ENCODE measurements around the gene THADA. TPM values are rescaled to one million over a fixed set of nuclear protein-coding genes. Genes with fewer than 3 reads are reported as not detected.

Gene THADA
- total and polyA plus RNA-seq, 3 experiments from 2014 or later: 12.2 to 48.7 (median 45.8) TPM

GRCh38 chr2:43198263-43198662, 397.6 kb downstream of the THADA start:
- Mint-ChIP-seq H3K9me3 (no peaks in the 10 kb centered on the region), H3K27me3 (no peaks in the 10 kb centered on the region), H3K4me3 (no peak overlapping the region), H3K27ac (peak overlapping the region in 5 of 8 donors; percentile 35 to 95 (median 52)), H3K36me3 (peaks cover 0 to 6% (median 3%) of the 10 kb centered on the region in 3 donors), H3K4me1 (peaks cover 48 to 73% (median 51%) of the 10 kb centered on the region in 3 donors)
- POLR2A ChIA-PET: interaction anchor here (1.2 to 1.5 kb wide), 2 partner anchors 20 to 28 kb away, joined by 3 to 4 read pairs; partner anchors contain the start of gene ZFP36L2
- no peak for DNase-seq
- no peak overlapping the region for H3K27ac ChIP-seq (ENCODE audit: low read depth, low read length)
- H3K9me3 ChIP-seq (ENCODE audit: low read length): no peaks in the 10 kb centered on the region
- no peak overlapping the region for H3K4me3 ChIP-seq (ENCODE audit: low read length)
- H3K4me1 ChIP-seq (ENCODE audit: insufficient read depth, low read length): peaks cover 65% of the 10 kb centered on the region
- CTCF ChIA-PET: interaction anchor here (2.2 to 4.4 kb wide), 3 partner anchors 18 to 27 kb away, joined by 6 to 33 read pairs (median 6); no protein-coding TSS in a partner anchor
- no peaks in the 10 kb centered on the region for H3K27me3 ChIP-seq (ENCODE audit: insufficient read depth, low read length, poor library complexity, severe bottlenecking)
- H3K36me3 ChIP-seq (ENCODE audit: insufficient read depth, low read length): no peaks in the 10 kb centered on the region

GRCh38 chr2:43197588-43197896, 398.3 kb downstream of the THADA start:
- no peaks in the 10 kb centered on the region for H3K9me3 ChIP-seq (ENCODE audit: low read length)
- CTCF ChIA-PET: interaction anchor here (1.0 to 4.4 kb wide), 4 partner anchors 18 to 30 kb away, joined by 4 to 33 read pairs (median 6); partner anchors contain the start of gene ZFP36L2
- no peaks in the 10 kb centered on the region for H3K27me3 ChIP-seq (ENCODE audit: insufficient read depth, low read length, poor library complexity, severe bottlenecking)
- Mint-ChIP-seq H3K36me3 (peaks cover 0 to 6% (median 3%) of the 10 kb centered on the region in 3 donors), H3K4me3 (peak overlapping the region in 3 of 7 donors; percentile 23 to 78 (median 57)), H3K9me3 (no peaks in the 10 kb centered on the region), H3K4me1 (peaks cover 55 to 79% (median 57%) of the 10 kb centered on the region in 3 donors), H3K27ac (peak overlapping the region; percentile 87 to 99 (median 96)), H3K27me3 (no peaks in the 10 kb centered on the region)
- peaks cover 72% of the 10 kb centered on the region for H3K4me1 ChIP-seq (ENCODE audit: insufficient read depth, low read length)
- H3K4me3 ChIP-seq (ENCODE audit: low read length): no peak overlapping the region
- DNase-seq: no peak
- POLR2A ChIA-PET: interaction anchor here (0.5 to 1.5 kb wide), 3 partner anchors 21 to 56 kb away, joined by 3 to 5 read pairs (median 4); partner anchors contain the start of gene ZFP36L2
- H3K36me3 ChIP-seq (ENCODE audit: insufficient read depth, low read length): no peaks in the 10 kb centered on the region
- H3K27ac ChIP-seq (ENCODE audit: low read depth, low read length): no peak overlapping the region

- H3K27me3 Mint-ChIP-seq: no peaks in the 10 kb centered on the region
- ChIA-PET CTCF (interaction anchor here (0.7 to 4.4 kb wide), 5 partner anchors 19 to 32 kb away, joined by 3 to 33 read pairs (median 6); partner anchors contain the start of gene ZFP36L2), POLR2A (interaction anchor here (0.5 to 2.8 kb wide), 4 partner anchors 21 to 56 kb away, joined by 3 to 17 read pairs (median 4); partner anchors contain the start of gene ZFP36L2)
- peaks cover 56 to 79% (median 57%) of the 10 kb centered on the region in 3 donors for H3K4me1 Mint-ChIP-seq
- Histone ChIP-seq H3K9me3 (ENCODE audit: low read length) (no peaks in the 10 kb centered on the region), H3K27ac (ENCODE audit: low read depth, low read length) (peak overlapping the region; percentile 22), H3K4me1 (ENCODE audit: insufficient read depth, low read length) (peaks cover 74% of the 10 kb centered on the region), H3K27me3 (ENCODE audit: insufficient read depth, low read length, poor library complexity, severe bottlenecking) (no peaks in the 10 kb centered on the region), H3K36me3 (ENCODE audit: insufficient read depth, low read length) (no peaks in the 10 kb centered on the region), H3K4me3 (ENCODE audit: low read length) (no peak overlapping the region)
- peak overlapping the region in 6 of 7 donors; percentile 33 to 79 (median 70) for H3K4me3 Mint-ChIP-seq
- peaks cover 0 to 2% (median 0%) of the 10 kb centered on the region in 3 donors for H3K36me3 Mint-ChIP-seq
- no peak for DNase-seq
- peak overlapping the region; percentile 87 to 99 (median 96) for H3K27ac Mint-ChIP-seq
- no peaks in the 10 kb centered on the region for H3K9me3 Mint-ChIP-seq
Observed at GRCh38 chr2:43196768-43197587, 398.9 kb downstream of the THADA start.

GRCh38 chr2:43194121-43194869, 401.5 kb downstream of the THADA start:
- Mint-ChIP-seq H3K27me3 (no peaks in the 10 kb centered on the region), H3K9me3 (no peaks in the 10 kb centered on the region), H3K27ac (peak overlapping the region; percentile 95 to 100 (median 98)), H3K4me1 (peaks cover 55 to 76% (median 59%) of the 10 kb centered on the region in 3 donors), H3K4me3 (peak overlapping the region; percentile 71 to 92 (median 85)), H3K36me3 (peaks cover 0 to 2% (median 0%) of the 10 kb centered on the region in 3 donors)
- no peaks in the 10 kb centered on the region for H3K27me3 ChIP-seq (ENCODE audit: insufficient read depth, low read length, poor library complexity, severe bottlenecking)
- peaks cover 84% of the 10 kb centered on the region for H3K4me1 ChIP-seq (ENCODE audit: insufficient read depth, low read length)
- H3K36me3 ChIP-seq (ENCODE audit: insufficient read depth, low read length): no peaks in the 10 kb centered on the region
- no peaks in the 10 kb centered on the region for H3K9me3 ChIP-seq (ENCODE audit: low read length)
- ChIA-PET CTCF (interaction anchor here (0.8 to 5.3 kb wide), 14 partner anchors 10 to 67 kb away, joined by 3 to 33 read pairs (median 10); partner anchors contain the start of gene ZFP36L2), POLR2A (interaction anchor here (0.6 to 3.1 kb wide), 13 partner anchors 20 to 61 kb away, joined by 3 to 17 read pairs (median 7); partner anchors contain the start of gene ZFP36L2)
- H3K4me3 ChIP-seq (ENCODE audit: low read length): peak overlapping the region; percentile 74
- H3K27ac ChIP-seq (ENCODE audit: low read depth, low read length): peak overlapping the region; percentile 86
- DNase-seq: no peak

GRCh38 chr2:43193652-43194120, 402.2 kb downstream of the THADA start:
- DNase-seq: no peak
- H3K4me3 Mint-ChIP-seq: peak overlapping the region; percentile 18 to 92 (median 85)
- H3K9me3 ChIP-seq (ENCODE audit: low read length): no peaks in the 10 kb centered on the region
- H3K36me3 ChIP-seq (ENCODE audit: insufficient read depth, low read length): no peaks in the 10 kb centered on the region
- peaks cover 54 to 77% (median 59%) of the 10 kb centered on the region in 3 donors for H3K4me1 Mint-ChIP-seq
- no peaks in the 10 kb centered on the region for H3K9me3 Mint-ChIP-seq
- peaks cover 0 to 2% (median 0%) of the 10 kb centered on the region in 3 donors for H3K36me3 Mint-ChIP-seq
- H3K27ac Mint-ChIP-seq: peak overlapping the region; percentile 95 to 100 (median 98)
- H3K27me3 ChIP-seq (ENCODE audit: insufficient read depth, low read length, poor library complexity, severe bottlenecking): no peaks in the 10 kb centered on the region
- peaks cover 87% of the 10 kb centered on the region for H3K4me1 ChIP-seq (ENCODE audit: insufficient read depth, low read length)
- ChIA-PET CTCF (interaction anchor here (1.9 to 5.3 kb wide), 10 partner anchors 19 to 60 kb away, joined by 5 to 33 read pairs (median 12); partner anchors contain the start of gene ZFP36L2), POLR2A (interaction anchor here (1.0 to 3.1 kb wide), 8 partner anchors 19 to 33 kb away, joined by 3 to 17 read pairs (median 13); partner anchors contain the start of gene ZFP36L2)
- no peaks in the 10 kb centered on the region for H3K27me3 Mint-ChIP-seq
- H3K27ac ChIP-seq (ENCODE audit: low read depth, low read length): peak overlapping the region; percentile 86
- peak overlapping the region; percentile 74 for H3K4me3 ChIP-seq (ENCODE audit: low read length)

- CTCF ChIA-PET: interaction anchor here (0.8 to 5.3 kb wide), 9 partner anchors 9 to 61 kb away, joined by 3 to 30 read pairs (median 7); partner anchors contain the start of gene ZFP36L2
- peaks cover 0 to 2% (median 0%) of the 10 kb centered on the region in 3 donors for H3K36me3 Mint-ChIP-seq
Observed at GRCh38 chr2:43192744-43193651, 402.8 kb downstream of the THADA start.

More at GRCh38 chr2:43192744-43193651, 402.8 kb downstream of the THADA start:
- H3K27ac Mint-ChIP-seq: peak overlapping the region; percentile 95 to 100 (median 98)
- Histone ChIP-seq H3K36me3 (ENCODE audit: insufficient read depth, low read length) (no peaks in the 10 kb centered on the region), H3K27me3 (ENCODE audit: insufficient read depth, low read length, poor library complexity, severe bottlenecking) (no peaks in the 10 kb centered on the region), H3K4me1 (ENCODE audit: insufficient read depth, low read length) (peaks cover 82% of the 10 kb centered on the region), H3K4me3 (ENCODE audit: low read length) (peak overlapping the region; percentile 74), H3K9me3 (ENCODE audit: low read length) (no peaks in the 10 kb centered on the region), H3K27ac (ENCODE audit: low read depth, low read length) (peak overlapping the region; percentile 86)
- DNase-seq: no peak
- no peaks in the 10 kb centered on the region for H3K9me3 Mint-ChIP-seq
- POLR2A ChIA-PET: interaction anchor here (0.6 to 3.1 kb wide), 9 partner anchors 29 to 834 kb away, joined by 3 to 16 read pairs (median 4); partner anchors contain the start of gene ZFP36L2
- H3K4me1 Mint-ChIP-seq: peaks cover 53 to 73% (median 59%) of the 10 kb centered on the region in 3 donors
- H3K4me3 Mint-ChIP-seq: peak overlapping the region in 6 of 7 donors; percentile 58 to 92 (median 84)
- H3K27me3 Mint-ChIP-seq: no peaks in the 10 kb centered on the region

All from CD8-positive, alpha-beta memory T cell (primary cell).